H1 (cell line): Measurements from ENCODE around the gene LYPD6B. TPM values are rescaled to one million over a fixed set of nuclear protein-coding genes. Genes with fewer than 3 reads are reported as not detected.

Experiments
- CTCF ChIA-PET: fragments of 300-600 bp; sonication (Branson Sonifier 250); formaldehyde crosslinking; loops from one replicate; lab custom pipeline; 2021; ENCODE audit not compliant: partially characterized antibody; lab: Charles Lee
- POLR2A ChIA-PET: fragments of 300-600 bp; sonication (Branson Sonifier 250); formaldehyde crosslinking; loops from one replicate; lab custom pipeline; 2021; ENCODE audit warnings: inconsistent platforms; ENCODE audit not compliant: partially characterized antibody; lab: Charles Lee
- DNase-seq, 2 experiments: peaks; one replicate each; pipeline versions ENCODE4 v3.0.0 to v3.0.0-alpha.2; 2010 to 2022; ENCODE audit warnings: low spot score in 2 of 2, low read depth in 1 of 2, mixed read lengths in 1 of 2
- FAIRE-seq: peaks from 2 replicates; lab custom pipeline; 2011; peaks lifted over from hg19 to GRCh38; lab: Jason Lieb, UNC
- H2AFZ ChIP-seq: 2 replicates; pipeline ENCODE4 v1.8.1; 2012; ENCODE audit warnings: low read length, inconsistent platforms
- H2AK5ac ChIP-seq: 2 replicates; pipeline ENCODE4 v1.6.1; 2013; ENCODE audit warnings: low read depth, low read length
- H2BK120ac ChIP-seq: replicated peaks from 2 replicates; pipeline ENCODE3; 2013; ENCODE audit warnings: low read depth, low read length, inconsistent platforms
- H2BK12ac ChIP-seq: 2 replicates; pipeline ENCODE4 v1.6.1; 2013; ENCODE audit warnings: low read depth, low read length
- H2BK15ac ChIP-seq: 2 replicates; pipeline ENCODE4 v1.6.1; 2013; ENCODE audit warnings: low read length
- H2BK20ac ChIP-seq: 2 replicates; pipeline ENCODE4 v1.6.1; 2013; ENCODE audit warnings: low read length
- H2BK5ac ChIP-seq: 2 replicates; pipeline ENCODE4 v1.6.1; 2013; ENCODE audit warnings: low read depth, low read length
- H3K14ac ChIP-seq: 2 replicates; pipeline ENCODE4 v1.6.1; 2013; ENCODE audit warnings: inconsistent platforms; ENCODE audit not compliant: insufficient read length
- H3K18ac ChIP-seq: 2 replicates; pipeline ENCODE4 v1.6.1; 2013; ENCODE audit warnings: low read length; ENCODE audit errors: extremely low read depth
- H3K23ac ChIP-seq: 2 replicates; pipeline ENCODE4 v1.6.1; 2013; ENCODE audit warnings: inconsistent platforms; ENCODE audit not compliant: insufficient read length
- H3K23me2 ChIP-seq: 2 replicates; pipeline ENCODE4 v1.6.1; 2013; ENCODE audit warnings: low read depth, low read length
- H3K27ac ChIP-seq: 2 replicates; pipeline ENCODE4 v1.6.1; 2011; ENCODE audit warnings: low read depth, low read length, inconsistent platforms
- H3K27me3 ChIP-seq, 4 experiments: replicated peaks in 1 of 4; 1 replicate in 1 of 4; 2 replicates in 3 of 4; pipeline versions ENCODE4 v1.6.1 to v1.8.1; 2011 to 2013; ENCODE audit warnings: low read length in 3 of 4, mild to moderate bottlenecking in 3 of 4, inconsistent platforms in 2 of 4, mixed read lengths in 2 of 4, moderate library complexity in 1 of 4; ENCODE audit not compliant: control insufficient read depth in 3 of 4, insufficient read depth in 3 of 4; ENCODE audit errors: extremely low read depth in 1 of 4
- H3K36me3 ChIP-seq, 4 experiments: 2 replicates each; pipeline versions ENCODE4 v1.6.1 to v1.8.1; 2011 to 2013; ENCODE audit warnings: mild to moderate bottlenecking in 4 of 4, low read length in 3 of 4, moderate library complexity in 2 of 4, control low read depth in 1 of 4, inconsistent platforms in 1 of 4; ENCODE audit not compliant: insufficient read depth in 4 of 4, control insufficient read depth in 2 of 4
- H3K4ac ChIP-seq: replicated peaks from 2 replicates; pipeline ENCODE3; 2013; ENCODE audit warnings: low read length, low read depth, mixed read lengths, inconsistent platforms; ENCODE audit not compliant: insufficient read length
- H3K4me1 ChIP-seq, 4 experiments: replicated peaks in 1 of 4; 1 replicate in 1 of 4; 2 replicates in 3 of 4; pipeline versions ENCODE4 v1.6.1 to v1.8.1; 2011 to 2013; ENCODE audit warnings: low read length in 3 of 4, inconsistent platforms in 2 of 4, mixed read lengths in 1 of 4; ENCODE audit not compliant: insufficient read depth in 4 of 4, control insufficient read depth in 3 of 4
- H3K4me2 ChIP-seq, 2 experiments: 2 replicates each; pipeline versions ENCODE4 v1.6.1 to v1.8.1; 2011 to 2013; ENCODE audit warnings: low read depth in 2 of 2, low read length in 2 of 2, control low read depth in 1 of 2, inconsistent platforms in 1 of 2, mild to moderate bottlenecking in 1 of 2; ENCODE audit not compliant: insufficient read depth in 1 of 2
- H3K4me3 ChIP-seq, 4 experiments: fragments of 200-600, 300-600 bp in 1 of 4; sonication (generic), shearing (Covaris generic), sonication (Bioruptor Twin) in 1 of 4; 2 replicates each; pipeline versions ENCODE4 v1.5.1 to v1.8.1; 2011 to 2016; ENCODE audit warnings: low read length in 4 of 4, low read depth in 3 of 4, control low read depth in 2 of 4, inconsistent platforms in 2 of 4, mild to moderate bottlenecking in 2 of 4, mixed read lengths in 1 of 4, moderate library complexity in 1 of 4; ENCODE audit not compliant: insufficient read depth in 2 of 4; ENCODE audit errors: extremely low read depth in 1 of 4
- H3K56ac ChIP-seq: replicated peaks from 2 replicates; pipeline ENCODE3; 2013; ENCODE audit warnings: low read depth, mild to moderate bottlenecking, mixed read lengths, low read length, inconsistent platforms; ENCODE audit not compliant: insufficient read length
- H3K79me1 ChIP-seq: 2 replicates; pipeline ENCODE4 v1.6.1; 2013; ENCODE audit warnings: low read depth, low read length, control low read depth
- H3K79me2 ChIP-seq, 2 experiments: 2 replicates each; pipeline versions ENCODE4 v1.6.1 to v1.8.1; 2012 to 2013; ENCODE audit warnings: low read length in 2 of 2, mild to moderate bottlenecking in 2 of 2, inconsistent platforms in 1 of 2; ENCODE audit not compliant: insufficient read depth in 2 of 2, control insufficient read depth in 1 of 2
- H3K9ac ChIP-seq, 4 experiments: replicated peaks in 1 of 4; 1 replicate in 1 of 4; 2 replicates in 3 of 4; pipeline versions ENCODE4 v1.6.1 to v1.8.1; 2011 to 2013; ENCODE audit warnings: low read depth in 3 of 4, low read length in 3 of 4, control low read depth in 2 of 4, mild to moderate bottlenecking in 2 of 4, moderate library complexity in 2 of 4, inconsistent platforms in 1 of 4; ENCODE audit errors: extremely low read depth in 1 of 4
- H3K9me3 ChIP-seq, 2 experiments: 2 replicates each; pipeline versions ENCODE4 v1.6.1 to v1.8.1; 2012 to 2013; ENCODE audit warnings: mild to moderate bottlenecking in 2 of 2, moderate library complexity in 2 of 2, control low read depth in 1 of 2, inconsistent platforms in 1 of 2, low read depth in 1 of 2, low read length in 1 of 2, mixed read lengths in 1 of 2; ENCODE audit not compliant: insufficient read depth in 2 of 2
- H4K20me1 ChIP-seq, 2 experiments: replicated peaks in 1 of 2; 2 replicates each; pipeline versions ENCODE3 to v1.8.1; 2011 to 2013; ENCODE audit warnings: inconsistent platforms in 2 of 2, low read length in 2 of 2, mild to moderate bottlenecking in 1 of 2; ENCODE audit not compliant: insufficient read depth in 2 of 2, control insufficient read depth in 1 of 2
- H4K5ac ChIP-seq: 2 replicates; pipeline ENCODE4 v1.6.1; 2013; ENCODE audit warnings: low read length, low read depth, mixed read lengths, inconsistent platforms; ENCODE audit not compliant: insufficient read length
- H4K8ac ChIP-seq: 2 replicates; pipeline ENCODE4 v1.8.0; 2013; ENCODE audit warnings: mild to moderate bottlenecking, moderate library complexity, low read length, inconsistent platforms; ENCODE audit not compliant: insufficient read depth; ENCODE audit errors: extremely low read depth
- H4K91ac ChIP-seq: replicated peaks from 2 replicates; pipeline ENCODE3; 2013; ENCODE audit warnings: low read length, mixed read lengths, inconsistent platforms; ENCODE audit not compliant: insufficient read length
- BRCA1 ChIP-seq: IDR thresholded peaks from 2 replicates; pipeline ENCODE4 v1.6.1; 2012; ENCODE audit warnings: low read depth, low read length, improper control_type of control experiment
- CTBP2 ChIP-seq: IDR thresholded peaks from 2 replicates; pipeline ENCODE4 v1.7.0; 2011; ENCODE audit warnings: borderline replicate concordance, mild to moderate bottlenecking, moderate library complexity, mixed read lengths, low read length; ENCODE audit not compliant: insufficient read depth, insufficient read length
- EP300 ChIP-seq, 2 experiments: IDR thresholded peaks; 1 replicate in 1 of 2; 2 replicates in 1 of 2; pipeline ENCODE4 v1.6.1; 2011 to 2012; ENCODE audit warnings: low read depth in 2 of 2, low read length in 2 of 2, mild to moderate bottlenecking in 2 of 2, borderline replicate concordance in 1 of 2, inconsistent platforms in 1 of 2, moderate library complexity in 1 of 2
- GTF2F1 ChIP-seq: IDR thresholded peaks from 2 replicates; pipeline ENCODE4 v1.6.1; 2012; ENCODE audit warnings: low read depth, low read length, improper control_type of control experiment, borderline replicate concordance
- KDM1A ChIP-seq: fragments of 200-600, 300-600 bp; sonication (generic); IDR thresholded peaks from 2 replicates; pipeline ENCODE4 v1.7.1; 2016; ENCODE audit warnings: mild to moderate bottlenecking, low read length, borderline replicate concordance
- MAX ChIP-seq: IDR thresholded peaks from 2 replicates; pipeline ENCODE4 v1.6.1; 2012; ENCODE audit warnings: inconsistent platforms
- PHF8 ChIP-seq: fragments of 200-600 bp; sonication (generic); conservative IDR thresholded peaks from 2 replicates; pipeline ENCODE4 v1.7.1; 2012; ENCODE audit warnings: low read depth, mild to moderate bottlenecking, inconsistent platforms, low read length, moderate library complexity
- RAD21 ChIP-seq, 2 experiments: IDR thresholded peaks in 1 of 2; conservative IDR thresholded peaks in 1 of 2; 2 replicates each; pipeline ENCODE4 v1.6.1; 2011; ENCODE audit warnings: low read depth in 2 of 2, low read length in 2 of 2, improper control_type of control experiment in 1 of 2, inconsistent platforms in 1 of 2, mild to moderate bottlenecking in 1 of 2, moderate library complexity in 1 of 2
- SIX5 ChIP-seq: IDR thresholded peaks from 2 replicates; pipeline ENCODE4 v1.6.1; 2011; ENCODE audit warnings: mild to moderate bottlenecking, low read depth, low read length
- TCF12 ChIP-seq: IDR thresholded peaks from 2 replicates; pipeline ENCODE4 v1.6.1; 2011; ENCODE audit warnings: low read depth, mild to moderate bottlenecking, low read length
- TEAD4 ChIP-seq: IDR thresholded peaks from 2 replicates; pipeline ENCODE4 v1.6.1; 2012; ENCODE audit warnings: low read depth, low read length, inconsistent platforms, mixed read lengths
- YY1 ChIP-seq: IDR thresholded peaks from 2 replicates; pipeline ENCODE4 v1.6.1; 2011; ENCODE audit warnings: low read depth, mild to moderate bottlenecking, low read length
- ZNF274 ChIP-seq: IDR thresholded peaks from 2 replicates; pipeline ENCODE4 v1.7.0; 2012; ENCODE audit warnings: low read length, borderline replicate concordance; ENCODE audit errors: extremely low read depth
- WGBS, 2 experiments: shearing (Covaris generic) in 1 of 2; methylation state at CpG; one replicate each; pipeline versions ENCODE4 v1.1.6 to v1.1.7; 2013 to 2015; ENCODE audit warnings: low lambda C conversion rate in 2 of 2, mixed read lengths in 2 of 2, inconsistent platforms in 1 of 2, low coverage in 1 of 2, missing lambda C conversion rate in 1 of 2; ENCODE audit not compliant: insufficient replicate concordance in 2 of 2, insufficient coverage in 1 of 2, insufficient read length in 1 of 2; ENCODE audit errors: extremely low coverage in 1 of 2, missing lambda C conversion rate in 1 of 2; 5-methylcytosine and 5-hydroxymethylcytosine counted together
- polyA plus RNA-seq, 7 experiments: library from polyadenylated mRNA; depleted of rRNA in 3 of 7; stranded (reverse) in 5 of 7; unstranded in 2 of 7; fragments of >200 nt in 5 of 7; fragments of 200-250 nt in 2 of 7; gene quantifications; 1 replicate in 5 of 7; 2 replicates in 1 of 7; 4 replicates in 1 of 7; pipeline versions ENCODE4 v1.2.1 to v1.2.3, GENCODE V29; 2011 to 2013; ENCODE audit warnings: missing spikeins in 2 of 7, mixed read lengths in 2 of 7
- total RNA-seq: library from RNA; stranded (reverse); fragmentation: NEBNext Ultra II Directional; extraction: Animal tissue kit (Norgen Biotek cat#: 25700); gene quantifications from 2 replicates; pipeline ENCODE4 v1.2.1, GENCODE V29; 2021

Gene LYPD6B
- total and polyA plus RNA-seq, 2 of the 8 experiments (the other 6 are each of a cell fraction or from before 2014, with no cell fraction given), result 2.2 to 3.5 TPM

GRCh38 chr2:149261692-149262091, 223.2 kb downstream of the LYPD6B start:
- FAIRE-seq (no peak), DNase-seq (no peak)
- Histone ChIP-seq H3K79me2 (no peaks in the 10 kb centered on the region), H3K4me3 (no peak overlapping the region), H3K9ac (no peak overlapping the region), H3K4me1 (peaks cover 0 to 4% (median 2%) of the 10 kb centered on the region in 4 experiments; a peak in 2 of 7 replicates), H2BK120ac (no peak overlapping the region), H2BK12ac (no peak overlapping the region), H3K23me2 (no peaks in the 10 kb centered on the region; the same call in 1 of the 2 replicates), H3K56ac (no peak overlapping the region), H3K27ac (no peak overlapping the region), H2BK15ac (no peak overlapping the region), H3K14ac (no peak overlapping the region), H3K4me2 (no peak overlapping the region), H3K4ac (no peak overlapping the region), H3K36me3 (no peaks in the 10 kb centered on the region; a peak in 1 of 8 replicates), H3K23ac (no peak overlapping the region), H2AK5ac (no peak overlapping the region), H2AFZ (0 out of 2 replicates have a peak overlapping the region, but pooled peaks have one; percentile 66), H4K8ac (no peak overlapping the region), H4K5ac (no peak overlapping the region), H4K20me1 (no peaks in the 10 kb centered on the region), H3K27me3 (no peaks in the 10 kb centered on the region), H2BK20ac (no peak overlapping the region), H3K9me3 (no peaks in the 10 kb centered on the region), H2BK5ac (no peak overlapping the region), H3K79me1 (no peaks in the 10 kb centered on the region), H4K91ac (no peak overlapping the region), H3K18ac (no peak overlapping the region)
- TF ChIP-seq GTF2F1 (no peak), CTBP2 (no peak), MAX (no peak), TEAD4 (no peak), SIX5 (no peak), EP300 (IDR thresholded peaks at IDR 0.05; ENCODE audit: borderline replicate concordance in 1 of 2, low read depth in 2 of 2, low read length in 2 of 2) (no peak), PHF8 (no peak), TCF12 (no peak), KDM1A (no peak), YY1 (no peak), ZNF274 (no peak), RAD21 (IDR thresholded peaks at IDR 0.05 in 1 of 2, conservative IDR thresholded peaks at IDR 0.05 in 1 of 2; ENCODE audit: low read depth in 2 of 2, low read length in 2 of 2) (no peak), BRCA1 (no peak)
- ChIA-PET POLR2A (no interaction called here), CTCF (interaction anchor here (0.6 to 1.6 kb wide), 5 partner anchors 19 to 244 kb away, joined by 3 to 5 read pairs (median 4); no protein-coding TSS in a partner anchor)
- 78% methylated on average over 3 of the region's 3 CpGs; no CpG with 5 or more reads in 1 of the 2 experiments for WGBS, 2 experiments
